Right lobe of liver (tissue), 4 donors: ENCODE results near the gene ZNF524.

Experiments used
- CTCF ChIP-seq, 4 donors: fragments of 200-600 bp in 3 of 4; fragments of 450-650 bp in 1 of 4; IDR thresholded peaks; one replicate each; pipeline versions ENCODE4 v1.5.1 to v1.8.0; 2016 to 2022; ENCODE audit warnings: antibody characterized with exemption in 4 of 4, mild to moderate bottlenecking in 2 of 4
- POLR2A ChIP-seq: fragments of 450-650 bp; IDR thresholded peaks from one replicate; pipeline ENCODE4 v1.6.1; 2017; ENCODE audit warnings: antibody characterized with exemption, mild to moderate bottlenecking
- donor health status: DM: no; HTN: no; CAD: no.
- donor health status: DM: no; HTN: no; CAD: no.
- donor health status: DM: no; HTN: yes; CAD: no.

GRCh38 chr19:55648585-55649267 lies 48.6 kb downstream of the ZNF524 start:
- TF ChIP-seq CTCF (IDR thresholded peaks at IDR 0.05): no peak
- no peak for TF ChIP-seq POLR2A
